Superior temporal gyrus (tissue), 1 donor: ENCODE results near the gene CDK6.

ENCODE experiments used
- DNase-seq: peaks from one replicate; pipeline ENCODE4 v3.0.0-alpha.2; 2016; ENCODE audit errors: extremely low spot score

Gene CDK6

GRCh38 chr7:92826258-92826938 lies 10.0 kb downstream of the CDK6 start:
- no peak for DNase-seq

- DNase-seq: no peak
Observed at GRCh38 chr7:92824901-92825480, 11.4 kb downstream of the CDK6 start.

GRCh38 chr7:92824450-92824849 lies 11.9 kb downstream of the CDK6 start:
- DNase-seq: no peak

- DNase-seq: no peak
Observed at GRCh38 chr7:92823042-92823441, 13.3 kb downstream of the CDK6 start.

- DNase-seq: no peak
Observed at GRCh38 chr7:92820191-92820590, 16.2 kb downstream of the CDK6 start.

GRCh38 chr7:92817398-92817797 lies 19.0 kb downstream of the CDK6 start:
- no peak for DNase-seq

GRCh38 chr7:92815412-92815811 lies 21.0 kb downstream of the CDK6 start:
- no peak for DNase-seq

GRCh38 chr7:92813390-92814024 lies 22.9 kb downstream of the CDK6 start:
- DNase-seq: no peak

- DNase-seq: no peak
Observed at GRCh38 chr7:92811158-92811557, 25.2 kb downstream of the CDK6 start.

- peak; percentile 78 for DNase-seq
Observed at GRCh38 chr7:92809760-92810573, 26.4 kb downstream of the CDK6 start.

- DNase-seq: no peak
Observed at GRCh38 chr7:92809397-92809759, 27.0 kb downstream of the CDK6 start.

GRCh38 chr7:92808635-92809034 lies 27.7 kb downstream of the CDK6 start:
- DNase-seq: no peak

GRCh38 chr7:92808006-92808405 lies 28.4 kb downstream of the CDK6 start:
- DNase-seq: no peak

GRCh38 chr7:92806496-92806895 lies 29.9 kb downstream of the CDK6 start:
- DNase-seq: no peak

GRCh38 chr7:92802406-92802805 lies 34.0 kb downstream of the CDK6 start:
- DNase-seq: no peak

GRCh38 chr7:92799446-92800211 lies 36.7 kb downstream of the CDK6 start:
- no peak for DNase-seq

- DNase-seq: no peak
Observed at GRCh38 chr7:92798517-92799249, 37.7 kb downstream of the CDK6 start.

- no peak for DNase-seq
Observed at GRCh38 chr7:92797693-92798092, 38.7 kb downstream of the CDK6 start.

- no peak for DNase-seq
Observed at GRCh38 chr7:92797284-92797683, 39.1 kb downstream of the CDK6 start.

GRCh38 chr7:92794831-92795230 lies 41.5 kb downstream of the CDK6 start:
- DNase-seq: no peak

- no peak for DNase-seq
Observed at GRCh38 chr7:92794391-92794790, 42.0 kb downstream of the CDK6 start.
